OCI-LY3 (cell line): ENCODE data around the gene AFF1.

Experiments used
- H2AFZ ChIP-seq: fragments of 200-600, 300-600 bp; shearing (Covaris generic); 2 replicates; pipeline ENCODE4 v1.6.0; 2014; ENCODE audit warnings: antibody characterized with exemption, low read depth, low read length
- H3K27ac ChIP-seq: fragments of 200-600, 300-600 bp; sonication (generic); 2 replicates; pipeline ENCODE4 v1.5.1; 2014; ENCODE audit warnings: mild to moderate bottlenecking, low read length, moderate library complexity, mixed read lengths
- H3K27me3 ChIP-seq: fragments of 200-600, 300-600 bp; sonication (generic); 2 replicates; pipeline ENCODE4 v1.6.1; 2014; ENCODE audit warnings: low read depth, low read length, mixed read lengths
- H3K36me3 ChIP-seq: fragments of 200-600, 300-600 bp; sonication (generic); replicated peaks from 2 replicates; pipeline ENCODE3; 2014; ENCODE audit warnings: low read depth, low read length, mixed read lengths
- H3K4me1 ChIP-seq: fragments of 300-600, 200-600 bp; sonication (generic); 2 replicates; pipeline ENCODE4 v1.6.1; 2014; ENCODE audit warnings: low read length, mixed read lengths
- H3K4me2 ChIP-seq: fragments of 200-600, 300-600 bp; sonication (generic); 2 replicates; pipeline ENCODE4 v1.6.1; 2014; ENCODE audit warnings: low read length, mixed read lengths
- H3K4me3 ChIP-seq: fragments of 300-600, 200-600 bp; sonication (generic); 2 replicates; pipeline ENCODE4 v1.5.1; 2014; ENCODE audit warnings: antibody characterized with exemption, mild to moderate bottlenecking, low read length, moderate library complexity
- H3K79me2 ChIP-seq: fragments of 300-600, 200-600 bp; shearing (Covaris generic); 2 replicates; pipeline ENCODE4 v1.6.1; 2014; ENCODE audit warnings: mild to moderate bottlenecking, low read length, mixed read lengths
- H3K9ac ChIP-seq: fragments of 300-600, 200-600 bp; shearing (Covaris generic); 2 replicates; pipeline ENCODE4 v1.6.0; 2014; ENCODE audit warnings: mild to moderate bottlenecking, low read length, moderate library complexity
- H3K9me3 ChIP-seq: fragments of 200-600, 300-600 bp; shearing (Covaris generic); 2 replicates; pipeline ENCODE4 v1.6.1; 2014; ENCODE audit warnings: low read length, mixed read lengths; ENCODE audit not compliant: insufficient read depth
- H4K20me1 ChIP-seq: fragments of 200-600, 300-600 bp; sonication (generic); 2 replicates; pipeline ENCODE4 v1.6.1; 2016; ENCODE audit warnings: low read length, mixed read lengths; ENCODE audit not compliant: insufficient read depth
- EZH2phosphoT487 ChIP-seq: fragments of 200-600 bp; shearing (Covaris generic); IDR thresholded peaks from 2 replicates; pipeline ENCODE4 v1.6.1; 2018; ENCODE audit warnings: antibody characterized with exemption, mixed run types, low read depth
- TF ChIP-seq, protein P1 (sequence below): fragments of 200-600, 300-600 bp; sonication (generic); IDR thresholded peaks from 2 replicates; pipeline ENCODE4 v1.5.1; 2014; ENCODE audit warnings: antibody characterized with exemption, low read length, low read depth

AFF1 gene

DNA sequence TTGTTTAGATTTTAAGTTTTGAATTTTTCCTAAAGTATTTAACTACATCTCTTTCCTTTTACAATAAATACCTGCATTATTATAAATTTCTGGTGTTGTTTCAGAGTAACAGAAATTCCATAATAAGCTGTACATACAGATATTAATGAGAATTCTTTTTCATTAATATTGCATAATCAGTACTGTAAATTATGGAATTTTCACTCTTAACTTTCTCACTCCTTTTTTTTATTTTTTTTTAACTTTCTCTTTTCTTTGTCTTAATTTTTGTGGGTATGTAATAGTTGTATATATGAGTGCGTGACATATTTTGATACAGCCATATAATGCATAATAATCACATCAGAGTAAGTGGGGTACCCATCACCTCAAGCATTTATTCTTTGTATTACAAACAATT is 175.1 kb downstream of the AFF1 start:
- H3K27me3 ChIP-seq: no peaks in the 10 kb centered on the region
- H3K4me2 ChIP-seq: no peak overlapping the region
- no peaks in the 10 kb centered on the region for H3K9me3 ChIP-seq
- no peak for TF ChIP-seq EZH2phosphoT487
- TF ChIP-seq, protein P1, sequence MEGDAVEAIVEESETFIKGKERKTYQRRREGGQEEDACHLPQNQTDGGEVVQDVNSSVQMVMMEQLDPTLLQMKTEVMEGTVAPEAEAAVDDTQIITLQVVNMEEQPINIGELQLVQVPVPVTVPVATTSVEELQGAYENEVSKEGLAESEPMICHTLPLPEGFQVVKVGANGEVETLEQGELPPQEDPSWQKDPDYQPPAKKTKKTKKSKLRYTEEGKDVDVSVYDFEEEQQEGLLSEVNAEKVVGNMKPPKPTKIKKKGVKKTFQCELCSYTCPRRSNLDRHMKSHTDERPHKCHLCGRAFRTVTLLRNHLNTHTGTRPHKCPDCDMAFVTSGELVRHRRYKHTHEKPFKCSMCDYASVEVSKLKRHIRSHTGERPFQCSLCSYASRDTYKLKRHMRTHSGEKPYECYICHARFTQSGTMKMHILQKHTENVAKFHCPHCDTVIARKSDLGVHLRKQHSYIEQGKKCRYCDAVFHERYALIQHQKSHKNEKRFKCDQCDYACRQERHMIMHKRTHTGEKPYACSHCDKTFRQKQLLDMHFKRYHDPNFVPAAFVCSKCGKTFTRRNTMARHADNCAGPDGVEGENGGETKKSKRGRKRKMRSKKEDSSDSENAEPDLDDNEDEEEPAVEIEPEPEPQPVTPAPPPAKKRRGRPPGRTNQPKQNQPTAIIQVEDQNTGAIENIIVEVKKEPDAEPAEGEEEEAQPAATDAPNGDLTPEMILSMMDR: no peak
- no peak overlapping the region for H3K4me3 ChIP-seq
- no peaks in the 10 kb centered on the region for H3K4me1 ChIP-seq
- H3K9ac ChIP-seq: no peak overlapping the region
- no peak overlapping the region for H2AFZ ChIP-seq
- H4K20me1 ChIP-seq: no peaks in the 10 kb centered on the region
- H3K79me2 ChIP-seq: no peaks in the 10 kb centered on the region
- peaks cover 18% of the 10 kb centered on the region for H3K36me3 ChIP-seq
- H3K27ac ChIP-seq: no peak overlapping the region

DNA sequence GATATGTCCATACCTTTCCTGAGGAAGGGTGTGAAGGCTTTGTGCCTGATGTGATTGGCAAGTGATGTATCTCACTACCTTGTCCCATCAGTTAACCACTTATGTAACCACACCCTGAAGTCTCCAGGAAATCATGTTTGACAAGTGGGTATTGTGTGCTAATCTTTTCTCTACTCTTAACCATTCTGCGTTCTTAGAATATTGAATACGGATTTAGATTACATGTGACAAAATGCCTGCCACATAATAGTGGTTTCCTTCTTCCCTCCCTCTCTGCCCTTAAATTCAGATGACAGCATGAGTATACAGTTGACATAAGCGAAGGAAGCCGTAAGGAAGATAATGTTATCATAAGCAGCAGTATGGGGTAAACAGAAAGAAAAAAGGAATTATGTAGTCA is 177.3 kb downstream of the AFF1 start:
- H4K20me1 ChIP-seq: no peaks in the 10 kb centered on the region
- no peaks in the 10 kb centered on the region for H3K4me1 ChIP-seq
- H3K36me3 ChIP-seq: peaks cover 34% of the 10 kb centered on the region
- no peaks in the 10 kb centered on the region for H3K9me3 ChIP-seq
- no peak overlapping the region for H3K27ac ChIP-seq
- H3K9ac ChIP-seq: no peak overlapping the region
- TF ChIP-seq EZH2phosphoT487: no peak
- TF ChIP-seq, protein P1: no peak
- no peaks in the 10 kb centered on the region for H3K79me2 ChIP-seq
- H3K4me2 ChIP-seq: no peak overlapping the region
- H3K27me3 ChIP-seq: no peaks in the 10 kb centered on the region
- H3K4me3 ChIP-seq: no peak overlapping the region
- H2AFZ ChIP-seq: no peak overlapping the region

GRCh38 chr4:87114245-87115062 is 179.6 kb downstream of the AFF1 start:
- Histone ChIP-seq H3K79me2 (no peaks in the 10 kb centered on the region), H3K9me3 (no peaks in the 10 kb centered on the region), H4K20me1 (no peaks in the 10 kb centered on the region; the same call in 1 of the 2 replicates), H3K36me3 (peaks cover 38% of the 10 kb centered on the region), H3K4me3 (no peak overlapping the region), H3K9ac (no peak overlapping the region), H3K4me1 (peaks cover 10% of the 10 kb centered on the region), H3K4me2 (no peak overlapping the region), H3K27me3 (no peaks in the 10 kb centered on the region), H3K27ac (no peak overlapping the region), H2AFZ (no peak overlapping the region)
- TF ChIP-seq EZH2phosphoT487: no peak
- TF ChIP-seq, protein P1: peak; percentile 15; the same call in 1 of the 2 replicates

DNA sequence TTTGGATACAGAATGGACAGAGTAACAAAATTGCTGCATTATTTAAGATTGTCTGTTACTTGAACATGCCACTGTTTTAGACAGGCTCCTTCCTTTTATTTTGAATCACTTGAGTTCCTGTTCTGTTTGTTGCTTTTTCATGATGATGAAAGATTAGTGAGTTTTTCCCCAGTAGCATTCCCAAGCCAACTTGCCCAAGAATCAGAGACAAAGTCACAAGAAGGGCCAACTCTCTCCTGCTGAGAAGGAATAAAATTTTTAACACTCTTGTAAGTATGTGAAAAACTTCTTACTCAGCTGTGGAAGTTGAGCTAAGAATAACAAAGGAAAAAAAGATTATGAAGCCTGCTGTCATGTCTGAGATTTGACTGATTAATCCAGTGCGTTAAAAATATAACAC is 181.4 kb downstream of the AFF1 start:
- no peaks in the 10 kb centered on the region for H3K27me3 ChIP-seq
- no peak overlapping the region for H3K27ac ChIP-seq
- peaks cover 25% of the 10 kb centered on the region for H3K4me1 ChIP-seq
- H2AFZ ChIP-seq: no peak overlapping the region
- no peaks in the 10 kb centered on the region for H3K9me3 ChIP-seq
- no peak overlapping the region for H3K4me3 ChIP-seq
- no peak overlapping the region for H3K4me2 ChIP-seq
- TF ChIP-seq, protein P1: no peak
- TF ChIP-seq EZH2phosphoT487: no peak
- H3K9ac ChIP-seq: no peak overlapping the region
- H3K79me2 ChIP-seq: no peaks in the 10 kb centered on the region
- peaks cover 42% of the 10 kb centered on the region for H3K36me3 ChIP-seq
- no peaks in the 10 kb centered on the region; the same call in 1 of the 2 replicates for H4K20me1 ChIP-seq
